Uterus (tissue), 4 donors: ENCODE measurements around the gene CELF2. TPM values are rescaled to one million over a fixed set of nuclear protein-coding genes. Genes with fewer than 3 reads are reported as not detected.

Source experiments
- DNase-seq, 2 donors: peaks; one replicate each; pipeline ENCODE4 v3.0.0-alpha.2; 2019 to 2020
- H3K27ac ChIP-seq, 2 donors: fragments of 200-600 bp; sonication (generic); 1 replicate in 1 of 2; 2 replicates in 1 of 2; pipeline ENCODE4 v1.5.1; 2016 to 2018
- H3K27me3 ChIP-seq, 2 donors: fragments of 200-600 bp; sonication (generic); one replicate each; pipeline ENCODE4 v1.5.1; 2018 to 2019; ENCODE audit warnings: control low read depth in 1 of 2
- H3K36me3 ChIP-seq, 2 donors: fragments of 200-600 bp; sonication (generic); one replicate each; pipeline ENCODE4 v1.5.1; 2019; ENCODE audit warnings: control low read depth in 1 of 2
- H3K4me1 ChIP-seq, 2 donors: fragments of 200-600 bp; sonication (generic); one replicate each; pipeline ENCODE4 v1.5.1; 2018 to 2019; ENCODE audit warnings: control low read depth in 1 of 2
- H3K4me3 ChIP-seq, 2 donors: fragments of 200-600 bp; sonication (generic); 1 replicate in 1 of 2; 2 replicates in 1 of 2; pipeline ENCODE4 v1.5.1; 2018 to 2019; ENCODE audit warnings: mild to moderate bottlenecking in 1 of 2
- H3K9me3 ChIP-seq, 2 donors: fragments of 200-600 bp; sonication (generic); one replicate each; pipeline ENCODE4 v1.5.1; 2019; ENCODE audit warnings: control low read depth in 1 of 2
- CTCF ChIP-seq, 4 experiments: fragments of 200-600 bp in 2 of 4; fragments of 450-650 bp in 2 of 4; sonication (generic) in 2 of 4; IDR thresholded peaks; one replicate each; pipeline ENCODE4 v1.5.1; 2016 to 2019; ENCODE audit warnings: antibody characterized with exemption in 4 of 4, mild to moderate bottlenecking in 2 of 4, moderate library complexity in 1 of 4
- POLR2A ChIP-seq, 2 donors: fragments of 450-650 bp; IDR thresholded peaks; one replicate each; pipeline ENCODE4 v1.6.1; 2016; ENCODE audit warnings: antibody characterized with exemption in 2 of 2, mild to moderate bottlenecking in 1 of 2, moderate library complexity in 1 of 2
- intact Hi-C: fragments of 100-400 bp; cut with DNase I; formaldehyde crosslinking; loops from one replicate; pipeline ENCODE4 v1.15.1; 2023; ENCODE audit warnings: low total_unique reads
- total RNA-seq, 4 donors: library from RNA; depleted of rRNA in 3 of 4; stranded (reverse); fragments of >200 nt in 3 of 4; gene quantifications; one replicate each; pipeline versions ENCODE4 v1.1.0 to v1.2.4, GENCODE V29; 2014 to 2023
- donor health status: DM: yes; HTN: yes; CAD: no.

Gene CELF2
- total RNA-seq, 4 donors from 2014 or later = 12.8 to 59.2 (median 44.0) TPM

- H3K27ac ChIP-seq = no peak overlapping the region
- H3K36me3 ChIP-seq = no peaks in the 10 kb centered on the region
- no peaks in the 10 kb centered on the region for H3K4me1 ChIP-seq
- intact Hi-C loops = no loop called here
- TF ChIP-seq CTCF (IDR thresholded peaks at IDR 0.05) (no peak), POLR2A (IDR thresholded peaks at IDR 0.05) (no peak)
- no peaks in the 10 kb centered on the region for H3K9me3 ChIP-seq
- no peaks in the 10 kb centered on the region for H3K27me3 ChIP-seq
- DNase-seq = no peak
- no peak overlapping the region for H3K4me3 ChIP-seq
Measured at GRCh38 chr10:11246752-11247467, 229.2 kb downstream of the CELF2 start.

- H3K27me3 ChIP-seq = no peaks in the 10 kb centered on the region
- intact Hi-C loops = no loop called here
- TF ChIP-seq POLR2A (IDR thresholded peaks at IDR 0.05) = no peak
- no peak for TF ChIP-seq CTCF (IDR thresholded peaks at IDR 0.05)
- H3K27ac ChIP-seq = no peak overlapping the region
- H3K36me3 ChIP-seq = no peaks in the 10 kb centered on the region
- DNase-seq = no peak
- H3K4me3 ChIP-seq = no peak overlapping the region
- H3K4me1 ChIP-seq = no peaks in the 10 kb centered on the region
- H3K9me3 ChIP-seq = no peaks in the 10 kb centered on the region
Measured at GRCh38 chr10:11249152-11249807, 231.6 kb downstream of the CELF2 start.

- intact Hi-C loops = no loop called here
- no peaks in the 10 kb centered on the region for H3K36me3 ChIP-seq
- no peak overlapping the region for H3K27ac ChIP-seq
- no peak for TF ChIP-seq POLR2A (IDR thresholded peaks at IDR 0.05)
- no peak for TF ChIP-seq CTCF (IDR thresholded peaks at IDR 0.05)
- no peak overlapping the region for H3K4me3 ChIP-seq
- no peaks in the 10 kb centered on the region for H3K9me3 ChIP-seq
- H3K4me1 ChIP-seq = no peaks in the 10 kb centered on the region
- no peaks in the 10 kb centered on the region for H3K27me3 ChIP-seq
- no peak for DNase-seq
Measured at GRCh38 chr10:11249808-11250195, 232.1 kb downstream of the CELF2 start.

- Histone ChIP-seq H3K4me1 (no peaks in the 10 kb centered on the region), H3K36me3 (no peaks in the 10 kb centered on the region), H3K27ac (no peak overlapping the region), H3K27me3 (no peaks in the 10 kb centered on the region), H3K4me3 (no peak overlapping the region), H3K9me3 (no peaks in the 10 kb centered on the region)
- intact Hi-C loops = no loop called here
- TF ChIP-seq POLR2A (IDR thresholded peaks at IDR 0.05) (no peak), CTCF (IDR thresholded peaks at IDR 0.05) (no peak)
- no peak for DNase-seq
Measured at GRCh38 chr10:11250304-11250703, 232.6 kb downstream of the CELF2 start.

GRCh38 chr10:11252887-11253286, 235.2 kb downstream of the CELF2 start:
- Histone ChIP-seq H3K4me3 (no peak overlapping the region), H3K27me3 (no peaks in the 10 kb centered on the region), H3K36me3 (no peaks in the 10 kb centered on the region), H3K9me3 (no peaks in the 10 kb centered on the region), H3K4me1 (no peaks in the 10 kb centered on the region), H3K27ac (no peak overlapping the region)
- TF ChIP-seq CTCF (IDR thresholded peaks at IDR 0.05) (no peak), POLR2A (IDR thresholded peaks at IDR 0.05) (no peak)
- intact Hi-C loops = no loop called here
- DNase-seq = no peak
